HAP-1 (cell line): ENCODE data around the gene LHFPL3.

Experiments used
- DNase-seq, 2 experiments: peaks; one replicate each; pipeline ENCODE4 v3.0.0-alpha.2; 2016 to 2020; ENCODE audit warnings: low spot score in 2 of 2
- H3K27me3 ChIP-seq: fragments of 250-450 bp; sonication (Bioruptor Pico); 2 replicates; pipeline ENCODE4 v1.5.1; 2020; ENCODE audit warnings: low read depth, mild to moderate bottlenecking, moderate library complexity
- H3K36me3 ChIP-seq: fragments of 250-450 bp; sonication (Bioruptor Pico); replicated peaks from 2 replicates; pipeline ENCODE4 v1.5.1; 2020; ENCODE audit warnings: mild to moderate bottlenecking
- H3K4me1 ChIP-seq: fragments of 250-450 bp; sonication (Bioruptor Pico); 2 replicates; pipeline ENCODE4 v1.5.1; 2020; ENCODE audit warnings: mild to moderate bottlenecking
- H3K4me3 ChIP-seq: fragments of 250-450 bp; sonication (Bioruptor Pico); 2 replicates; pipeline ENCODE4 v1.5.1; 2020; ENCODE audit warnings: mild to moderate bottlenecking, moderate library complexity
- H3K9me3 ChIP-seq: fragments of 250-450 bp; sonication (Bioruptor Pico); 2 replicates; pipeline ENCODE4 v1.5.1; 2020; ENCODE audit warnings: mild to moderate bottlenecking, moderate library complexity
- in situ Hi-C: fragments of 300-500 bp; cut with MboI; formaldehyde crosslinking; loops from 3 replicates; pipeline ENCODE4 v1.14.3; 2020; ENCODE audit warnings: low sequenced_read_pairs, inconsistent platforms, mixed read lengths

The LHFPL3 gene

GRCh38 chr7:104397442-104397841 lies 69.0 kb downstream of the LHFPL3 start:
- DNase-seq, result no peak
- Histone ChIP-seq H3K4me1 (no peaks in the 10 kb centered on the region), H3K9me3 (no peaks in the 10 kb centered on the region), H3K36me3 (no peaks in the 10 kb centered on the region), H3K27me3 (peaks cover 4% of the 10 kb centered on the region; the same call in 1 of the 2 replicates), H3K4me3 (no peak overlapping the region)
- in situ Hi-C loops, result no loop called here

- Histone ChIP-seq H3K27me3 (no peaks in the 10 kb centered on the region), H3K4me3 (no peak overlapping the region), H3K36me3 (no peaks in the 10 kb centered on the region), H3K9me3 (no peaks in the 10 kb centered on the region), H3K4me1 (no peaks in the 10 kb centered on the region)
- in situ Hi-C loops, result no loop called here
- no peak for DNase-seq
Measured at GRCh38 chr7:104408371-104408770, 80.0 kb downstream of the LHFPL3 start.

- H3K4me1 ChIP-seq, result no peaks in the 10 kb centered on the region
- no peaks in the 10 kb centered on the region for H3K36me3 ChIP-seq
- no peaks in the 10 kb centered on the region for H3K9me3 ChIP-seq
- in situ Hi-C loops, result no loop called here
- H3K27me3 ChIP-seq, result no peaks in the 10 kb centered on the region
- DNase-seq, result no peak
- H3K4me3 ChIP-seq, result no peak overlapping the region
Measured at GRCh38 chr7:104410742-104411141, 82.3 kb downstream of the LHFPL3 start.

- H3K27me3 ChIP-seq, result no peaks in the 10 kb centered on the region
- no peaks in the 10 kb centered on the region for H3K36me3 ChIP-seq
- in situ Hi-C loops, result no loop called here
- H3K9me3 ChIP-seq, result no peaks in the 10 kb centered on the region
- no peak for DNase-seq
- H3K4me1 ChIP-seq, result no peaks in the 10 kb centered on the region
- H3K4me3 ChIP-seq, result no peak overlapping the region
Measured at GRCh38 chr7:104412911-104413310, 84.5 kb downstream of the LHFPL3 start.

- Histone ChIP-seq H3K4me1 (no peaks in the 10 kb centered on the region), H3K4me3 (no peak overlapping the region), H3K9me3 (no peaks in the 10 kb centered on the region), H3K27me3 (no peaks in the 10 kb centered on the region), H3K36me3 (no peaks in the 10 kb centered on the region)
- no peak for DNase-seq
- in situ Hi-C loops, result no loop called here
Measured at GRCh38 chr7:104414216-104414615, 85.8 kb downstream of the LHFPL3 start.

GRCh38 chr7:104415700-104416099 lies 87.3 kb downstream of the LHFPL3 start:
- no peaks in the 10 kb centered on the region for H3K4me1 ChIP-seq
- H3K9me3 ChIP-seq, result no peaks in the 10 kb centered on the region
- H3K4me3 ChIP-seq, result no peak overlapping the region
- H3K36me3 ChIP-seq, result no peaks in the 10 kb centered on the region
- H3K27me3 ChIP-seq, result no peaks in the 10 kb centered on the region
- no peak for DNase-seq
- in situ Hi-C loops, result no loop called here

- in situ Hi-C loops, result no loop called here
- Histone ChIP-seq H3K27me3 (no peaks in the 10 kb centered on the region), H3K4me3 (no peak overlapping the region), H3K9me3 (no peaks in the 10 kb centered on the region), H3K36me3 (no peaks in the 10 kb centered on the region), H3K4me1 (no peaks in the 10 kb centered on the region)
- no peak for DNase-seq
Measured at GRCh38 chr7:104416866-104417393, 88.5 kb downstream of the LHFPL3 start.

- in situ Hi-C loops, result no loop called here
- no peaks in the 10 kb centered on the region for H3K4me1 ChIP-seq
- no peak overlapping the region for H3K4me3 ChIP-seq
- DNase-seq, result no peak
- no peaks in the 10 kb centered on the region for H3K27me3 ChIP-seq
- no peaks in the 10 kb centered on the region for H3K36me3 ChIP-seq
- no peaks in the 10 kb centered on the region for H3K9me3 ChIP-seq
Measured at GRCh38 chr7:104431930-104432329, 103.5 kb downstream of the LHFPL3 start.

GRCh38 chr7:104434129-104434528 lies 105.7 kb downstream of the LHFPL3 start:
- H3K27me3 ChIP-seq, result no peaks in the 10 kb centered on the region
- H3K4me3 ChIP-seq, result no peak overlapping the region
- in situ Hi-C loops, result no loop called here
- H3K36me3 ChIP-seq, result no peaks in the 10 kb centered on the region
- H3K9me3 ChIP-seq, result no peaks in the 10 kb centered on the region
- H3K4me1 ChIP-seq, result no peaks in the 10 kb centered on the region
- DNase-seq, result no peak

- DNase-seq, result no peak
- H3K27me3 ChIP-seq, result no peaks in the 10 kb centered on the region; the same call in 1 of the 2 replicates
- H3K9me3 ChIP-seq, result no peaks in the 10 kb centered on the region
- in situ Hi-C loops, result no loop called here
- no peaks in the 10 kb centered on the region for H3K4me1 ChIP-seq
- H3K4me3 ChIP-seq, result no peak overlapping the region
- no peaks in the 10 kb centered on the region for H3K36me3 ChIP-seq
Measured at GRCh38 chr7:104442481-104442880, 114.1 kb downstream of the LHFPL3 start.

- peaks cover 4% of the 10 kb centered on the region; the same call in 1 of the 2 replicates for H3K27me3 ChIP-seq
- DNase-seq, result no peak
- H3K4me3 ChIP-seq, result no peak overlapping the region
- H3K36me3 ChIP-seq, result no peaks in the 10 kb centered on the region
- no peaks in the 10 kb centered on the region for H3K9me3 ChIP-seq
- no peaks in the 10 kb centered on the region for H3K4me1 ChIP-seq
- in situ Hi-C loops, result no loop called here
Measured at GRCh38 chr7:104444017-104444416, 115.6 kb downstream of the LHFPL3 start.

GRCh38 chr7:104445393-104445792 lies 117.0 kb downstream of the LHFPL3 start:
- Histone ChIP-seq H3K27me3 (peaks cover 4% of the 10 kb centered on the region; the same call in 1 of the 2 replicates), H3K36me3 (no peaks in the 10 kb centered on the region), H3K9me3 (no peaks in the 10 kb centered on the region), H3K4me1 (no peaks in the 10 kb centered on the region), H3K4me3 (no peak overlapping the region)
- no peak for DNase-seq
- in situ Hi-C loops, result no loop called here

GRCh38 chr7:104450861-104451260 lies 122.5 kb downstream of the LHFPL3 start:
- H3K4me3 ChIP-seq, result no peak overlapping the region
- no peaks in the 10 kb centered on the region for H3K9me3 ChIP-seq

GRCh38 chr7:104453190-104453589 lies 124.8 kb downstream of the LHFPL3 start:
- H3K4me1 ChIP-seq, result no peaks in the 10 kb centered on the region
- H3K27me3 ChIP-seq, result peaks cover 2% of the 10 kb centered on the region
- no peak for DNase-seq
- no peaks in the 10 kb centered on the region for H3K36me3 ChIP-seq
- no peaks in the 10 kb centered on the region for H3K9me3 ChIP-seq
- no peak overlapping the region for H3K4me3 ChIP-seq
- in situ Hi-C loops, result no loop called here

More at GRCh38 chr7:104450861-104451260, 122.5 kb downstream of the LHFPL3 start:
- Histone ChIP-seq H3K4me1 (no peaks in the 10 kb centered on the region), H3K27me3 (peaks cover 4% of the 10 kb centered on the region), H3K36me3 (no peaks in the 10 kb centered on the region)
- in situ Hi-C loops, result no loop called here
- no peak for DNase-seq

- H3K9me3 ChIP-seq, result no peaks in the 10 kb centered on the region
- DNase-seq, result no peak
- in situ Hi-C loops, result no loop called here
Measured at GRCh38 chr7:104458875-104459274, 130.5 kb downstream of the LHFPL3 start.

More at GRCh38 chr7:104458875-104459274, 130.5 kb downstream of the LHFPL3 start:
- no peaks in the 10 kb centered on the region for H3K27me3 ChIP-seq
- no peaks in the 10 kb centered on the region for H3K4me1 ChIP-seq
- no peaks in the 10 kb centered on the region for H3K36me3 ChIP-seq
- H3K4me3 ChIP-seq, result no peak overlapping the region
